ENCODE measurements around the gene PLA2G4F.

DNA sequence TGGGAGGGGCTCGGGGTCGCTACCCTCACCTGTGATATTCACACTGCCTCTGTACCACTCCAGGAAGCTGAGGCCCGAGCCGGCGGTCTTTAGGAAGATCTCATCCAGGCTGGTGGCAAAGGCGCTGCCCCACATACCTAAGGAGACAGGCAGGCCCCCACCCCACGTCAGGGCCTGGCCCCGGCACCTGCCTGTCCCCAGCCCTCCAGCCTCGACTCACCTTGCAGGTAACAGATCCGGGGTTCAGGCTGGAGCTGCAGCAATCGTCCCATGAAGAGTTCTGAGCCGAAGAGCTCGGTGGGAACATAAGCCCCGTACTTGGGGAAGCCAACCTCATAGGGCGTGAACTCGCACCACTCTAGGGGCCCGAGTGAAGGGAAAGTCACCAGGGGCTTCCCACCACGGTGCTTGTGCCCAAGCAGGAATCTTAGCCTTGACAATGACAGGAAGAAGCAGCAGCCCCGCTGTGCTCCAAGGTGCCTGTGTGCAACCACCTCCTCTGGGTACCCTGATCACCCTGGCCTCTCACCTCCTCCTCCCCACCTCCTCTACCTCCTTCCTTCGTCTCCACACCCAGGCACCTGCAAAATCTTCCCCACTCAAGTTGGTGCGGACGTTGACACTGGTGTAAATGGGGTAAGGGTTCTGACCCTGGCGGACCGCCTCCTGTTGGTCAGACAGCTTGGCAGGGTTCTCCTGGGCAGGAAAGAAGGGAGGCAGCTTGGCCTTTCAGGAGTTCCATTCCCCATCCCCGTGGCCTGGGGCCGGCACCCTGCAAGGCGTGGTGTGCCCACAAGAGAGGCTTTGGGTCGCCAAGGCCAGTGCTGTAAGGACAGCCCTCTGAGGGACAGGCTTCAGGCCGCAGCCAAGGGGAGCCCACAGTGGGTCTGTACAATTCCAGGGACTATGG, 10.6 kb downstream of the PLA2G4F start:
- TF ChIP-seq, protein P1, sequence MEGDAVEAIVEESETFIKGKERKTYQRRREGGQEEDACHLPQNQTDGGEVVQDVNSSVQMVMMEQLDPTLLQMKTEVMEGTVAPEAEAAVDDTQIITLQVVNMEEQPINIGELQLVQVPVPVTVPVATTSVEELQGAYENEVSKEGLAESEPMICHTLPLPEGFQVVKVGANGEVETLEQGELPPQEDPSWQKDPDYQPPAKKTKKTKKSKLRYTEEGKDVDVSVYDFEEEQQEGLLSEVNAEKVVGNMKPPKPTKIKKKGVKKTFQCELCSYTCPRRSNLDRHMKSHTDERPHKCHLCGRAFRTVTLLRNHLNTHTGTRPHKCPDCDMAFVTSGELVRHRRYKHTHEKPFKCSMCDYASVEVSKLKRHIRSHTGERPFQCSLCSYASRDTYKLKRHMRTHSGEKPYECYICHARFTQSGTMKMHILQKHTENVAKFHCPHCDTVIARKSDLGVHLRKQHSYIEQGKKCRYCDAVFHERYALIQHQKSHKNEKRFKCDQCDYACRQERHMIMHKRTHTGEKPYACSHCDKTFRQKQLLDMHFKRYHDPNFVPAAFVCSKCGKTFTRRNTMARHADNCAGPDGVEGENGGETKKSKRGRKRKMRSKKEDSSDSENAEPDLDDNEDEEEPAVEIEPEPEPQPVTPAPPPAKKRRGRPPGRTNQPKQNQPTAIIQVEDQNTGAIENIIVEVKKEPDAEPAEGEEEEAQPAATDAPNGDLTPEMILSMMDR (IDR thresholded peaks at IDR 0.05; ENCODE audit: low read length), result no peak
- TF ChIP-seq EZH2 (IDR thresholded peaks at IDR 0.05; ENCODE audit: borderline replicate concordance, low read length), result no peak

Data from OCI-LY1 (cell line).